ENCODE results near the gene PDE4D. TPM values are rescaled to one million over a fixed set of nuclear protein-coding genes. Genes with fewer than 3 reads are reported as not detected.
A peak's percentile ranks its signal among the peaks of the same experiment; 100 is the strongest.
"Not testable (repeated sequence)": the region's sequence is repeated elsewhere in the genome, so short reads cannot be mapped to it uniquely, and the experiment has no call there.

The PDE4D gene
- total RNA-seq, 1 donor from 2014 or later: 2.3 TPM

- Histone ChIP-seq H3K27ac (no peak overlapping the region), H3K27me3 (no peaks in the 10 kb centered on the region), H3F3A (ENCODE audit: low read depth) (no peaks in the 10 kb centered on the region), H2AFZ (replicated peaks) (no peak overlapping the region), H3K9ac (no peak overlapping the region), H3K4me3 (no peak overlapping the region), H3K79me2 (ENCODE audit: low read depth) (no peaks in the 10 kb centered on the region), H3K4me2 (no peak overlapping the region), H3K4me1 (no peaks in the 10 kb centered on the region), H4K20me1 (ENCODE audit: low read depth) (no peaks in the 10 kb centered on the region), H3K9me3 (ENCODE audit: low read depth) (no peaks in the 10 kb centered on the region), H3K36me3 (no peaks in the 10 kb centered on the region)
- peaks cover 9% of the 10 kb centered on the region for H3K9me3 Mint-ChIP-seq
- TF ChIP-seq CTCF (IDR thresholded peaks at IDR 0.05) (peak; percentile 61), EZH2phosphoT487 (IDR thresholded peaks at IDR 0.05) (no peak)
- H3K27me3 Mint-ChIP-seq (ENCODE audit: insufficient read depth, low read depth): no peaks in the 10 kb centered on the region
- DNase-seq (ENCODE audit: low spot score): peak; percentile 46
- H3K27ac Mint-ChIP-seq: no peak overlapping the region
- H3K36me3 Mint-ChIP-seq: no peaks in the 10 kb centered on the region
- H3K4me1 Mint-ChIP-seq: peaks cover 5% of the 10 kb centered on the region
- no peak overlapping the region for H3K4me3 Mint-ChIP-seq
Measured at GRCh38 chr5:59380350-59380951, 513.1 kb downstream of the PDE4D start.

- DNase-seq (ENCODE audit: low spot score); H3K4me3 ChIP-seq; H3K4me1 ChIP-seq; H3K4me1 Mint-ChIP-seq; H3K27me3 Mint-ChIP-seq (ENCODE audit: insufficient read depth, low read depth); H3F3A ChIP-seq (ENCODE audit: low read depth); H2AFZ ChIP-seq (replicated peaks); H3K27ac ChIP-seq; H3K36me3 ChIP-seq; H3K27me3 ChIP-seq; H3K27ac Mint-ChIP-seq; H3K79me2 ChIP-seq (ENCODE audit: low read depth); H4K20me1 ChIP-seq (ENCODE audit: low read depth); H3K4me2 ChIP-seq; H3K36me3 Mint-ChIP-seq; H3K9ac ChIP-seq; H3K4me3 Mint-ChIP-seq; H3K9me3 ChIP-seq (ENCODE audit: low read depth): not testable (repeated sequence)
- H3K9me3 Mint-ChIP-seq: peaks cover 22% of the 10 kb centered on the region
Measured at GRCh38 chr5:59374036-59374435, 519.5 kb downstream of the PDE4D start.

- Histone ChIP-seq H3K4me3 (no peak overlapping the region), H2AFZ (replicated peaks) (no peak overlapping the region), H3F3A (ENCODE audit: low read depth) (no peaks in the 10 kb centered on the region), H4K20me1 (ENCODE audit: low read depth) (no peaks in the 10 kb centered on the region), H3K79me2 (ENCODE audit: low read depth) (no peaks in the 10 kb centered on the region), H3K4me1 (no peaks in the 10 kb centered on the region), H3K4me2 (no peak overlapping the region), H3K27ac (no peak overlapping the region), H3K27me3 (no peaks in the 10 kb centered on the region), H3K9me3 (ENCODE audit: low read depth) (no peaks in the 10 kb centered on the region), H3K9ac (no peak overlapping the region), H3K36me3 (no peaks in the 10 kb centered on the region)
- Mint-ChIP-seq H3K4me1 (peaks cover 3% of the 10 kb centered on the region), H3K36me3 (no peaks in the 10 kb centered on the region), H3K27me3 (ENCODE audit: insufficient read depth, low read depth) (no peaks in the 10 kb centered on the region), H3K9me3 (peaks cover 19% of the 10 kb centered on the region), H3K4me3 (no peak overlapping the region), H3K27ac (no peak overlapping the region)
- no peak for DNase-seq (ENCODE audit: low spot score)
- TF ChIP-seq CTCF (IDR thresholded peaks at IDR 0.05) (no peak), EZH2 (IDR thresholded peaks at IDR 0.05) (no peak), EZH2phosphoT487 (IDR thresholded peaks at IDR 0.05) (no peak)
Measured at GRCh38 chr5:59371525-59372127, 521.9 kb downstream of the PDE4D start.

- DNase-seq (ENCODE audit: low spot score): no peak
- Histone ChIP-seq H3K4me2 (no peak overlapping the region), H3K79me2 (ENCODE audit: low read depth) (no peaks in the 10 kb centered on the region), H3K4me1 (no peaks in the 10 kb centered on the region), H4K20me1 (ENCODE audit: low read depth) (no peaks in the 10 kb centered on the region), H3K9me3 (ENCODE audit: low read depth) (no peaks in the 10 kb centered on the region), H3K9ac (no peak overlapping the region), H3K27me3 (no peaks in the 10 kb centered on the region), H3K36me3 (no peaks in the 10 kb centered on the region), H3K27ac (no peak overlapping the region), H2AFZ (replicated peaks) (no peak overlapping the region), H3F3A (ENCODE audit: low read depth) (no peaks in the 10 kb centered on the region), H3K4me3 (no peak overlapping the region)
- peaks cover 3% of the 10 kb centered on the region for H3K4me1 Mint-ChIP-seq
- H3K36me3 Mint-ChIP-seq: no peaks in the 10 kb centered on the region
- no peak overlapping the region for H3K4me3 Mint-ChIP-seq
- H3K9me3 Mint-ChIP-seq: peaks cover 2% of the 10 kb centered on the region
- no peak for TF ChIP-seq EZH2 (IDR thresholded peaks at IDR 0.05)
- no peak for TF ChIP-seq CTCF (IDR thresholded peaks at IDR 0.05)
- TF ChIP-seq EZH2phosphoT487 (IDR thresholded peaks at IDR 0.05): no peak
- no peak overlapping the region for H3K27ac Mint-ChIP-seq
- no peaks in the 10 kb centered on the region for H3K27me3 Mint-ChIP-seq (ENCODE audit: insufficient read depth, low read depth)
Measured at GRCh38 chr5:59368951-59369350, 524.6 kb downstream of the PDE4D start.

Data from neural progenitor cell (in vitro differentiated cells).